Breast epithelium (tissue), 3 donors: ENCODE data around the gene HECTD4.

Experiments used
- CTCF ChIP-seq, 3 donors: fragments of 450-650 bp; IDR thresholded peaks; one replicate each; pipeline ENCODE4 v1.5.1; 2016 to 2017; ENCODE audit warnings: antibody characterized with exemption in 3 of 3, mild to moderate bottlenecking in 3 of 3, moderate library complexity in 3 of 3
- POLR2AphosphoS5 ChIP-seq, 3 donors: sonication (generic); formaldehyde crosslinking; IDR thresholded peaks; one replicate each; pipeline ENCODE4 v1.6.1; 2017; ENCODE audit warnings: antibody characterized with exemption in 3 of 3

- TF ChIP-seq POLR2AphosphoS5 (IDR thresholded peaks at IDR 0.05) (no peak), CTCF (IDR thresholded peaks at IDR 0.05) (no peak)
Observed at GRCh38 chr12:112367965-112368364, 14.3 kb downstream of the HECTD4 start.
